ENCODE measurements around the gene IRX4.

IRX4 gene

GRCh38 chr5:1912951-1913565 lies 30.3 kb upstream of the IRX4 start:
- DNase-seq, result no peak

DNA sequence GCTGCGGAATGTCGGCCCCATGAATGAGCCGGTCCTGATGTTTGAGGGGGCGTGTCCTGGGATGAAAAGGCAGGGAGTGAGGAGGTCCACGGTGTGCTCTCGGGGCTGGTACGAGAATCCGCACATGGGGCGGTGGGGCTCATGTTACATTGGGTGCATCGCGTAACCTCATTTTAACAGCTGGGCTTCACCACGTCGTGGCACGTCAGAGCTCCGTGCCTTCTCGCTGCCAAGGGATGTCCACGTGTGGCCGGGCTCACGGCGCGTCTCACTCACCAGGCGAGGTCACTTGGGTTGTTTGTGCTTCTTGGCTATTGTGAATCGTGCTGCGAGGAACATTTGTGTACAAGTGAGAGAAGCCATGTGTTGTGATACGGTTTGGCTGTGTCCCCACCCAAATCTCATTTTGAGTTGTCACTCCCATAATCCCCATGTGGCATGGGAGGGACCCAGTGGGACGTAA lies 29.1 kb upstream of the IRX4 start:
- DNase-seq, result no peak

DNA sequence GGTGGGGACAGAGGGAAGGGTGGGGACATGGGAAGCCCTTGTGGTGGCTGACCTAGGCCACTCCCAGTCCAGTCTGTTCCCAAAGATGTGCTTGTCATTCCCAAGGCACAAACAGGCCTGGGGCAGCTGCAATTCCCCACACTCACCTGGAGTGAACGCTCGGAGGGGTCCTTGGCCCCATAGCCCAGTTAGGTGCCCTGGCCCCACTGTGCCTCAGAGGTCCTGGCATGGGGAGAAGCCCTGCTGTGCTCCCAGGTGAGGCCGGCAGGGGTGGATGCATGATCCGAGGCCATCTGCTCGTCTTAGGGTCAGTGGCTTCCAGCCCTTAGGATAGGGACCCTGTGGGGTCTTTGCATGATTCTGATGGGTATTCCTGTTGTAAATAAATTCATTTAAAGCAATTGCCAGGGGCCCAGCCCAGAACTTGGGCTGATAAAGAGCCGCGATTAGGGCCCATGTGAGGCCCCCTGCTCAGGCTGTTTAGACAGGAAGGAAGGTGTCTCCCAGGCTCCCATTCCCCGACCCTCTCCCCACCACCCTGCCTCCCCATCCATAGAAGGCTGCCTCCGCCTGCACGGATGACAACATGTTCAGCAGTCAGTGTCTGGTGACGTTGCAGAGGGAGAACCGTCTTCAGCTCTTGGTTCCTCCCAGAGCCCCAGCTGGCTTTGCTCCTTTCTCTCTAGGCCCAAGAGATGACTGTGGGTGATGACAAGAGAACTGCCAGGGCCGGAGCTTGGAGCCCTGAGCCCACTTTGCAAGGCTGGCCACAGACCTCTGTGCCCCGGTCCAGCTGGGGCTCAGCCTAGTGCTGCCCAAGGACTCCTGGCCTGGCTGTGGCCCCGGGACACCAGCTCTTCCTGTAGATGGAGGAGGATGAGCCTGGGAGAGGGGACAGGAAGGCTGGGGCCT lies 28.4 kb upstream of the IRX4 start:
- DNase-seq, result no peak

- DNase-seq, result no peak
Measured at GRCh38 chr5:1910081-1910760, 27.5 kb upstream of the IRX4 start.

DNA sequence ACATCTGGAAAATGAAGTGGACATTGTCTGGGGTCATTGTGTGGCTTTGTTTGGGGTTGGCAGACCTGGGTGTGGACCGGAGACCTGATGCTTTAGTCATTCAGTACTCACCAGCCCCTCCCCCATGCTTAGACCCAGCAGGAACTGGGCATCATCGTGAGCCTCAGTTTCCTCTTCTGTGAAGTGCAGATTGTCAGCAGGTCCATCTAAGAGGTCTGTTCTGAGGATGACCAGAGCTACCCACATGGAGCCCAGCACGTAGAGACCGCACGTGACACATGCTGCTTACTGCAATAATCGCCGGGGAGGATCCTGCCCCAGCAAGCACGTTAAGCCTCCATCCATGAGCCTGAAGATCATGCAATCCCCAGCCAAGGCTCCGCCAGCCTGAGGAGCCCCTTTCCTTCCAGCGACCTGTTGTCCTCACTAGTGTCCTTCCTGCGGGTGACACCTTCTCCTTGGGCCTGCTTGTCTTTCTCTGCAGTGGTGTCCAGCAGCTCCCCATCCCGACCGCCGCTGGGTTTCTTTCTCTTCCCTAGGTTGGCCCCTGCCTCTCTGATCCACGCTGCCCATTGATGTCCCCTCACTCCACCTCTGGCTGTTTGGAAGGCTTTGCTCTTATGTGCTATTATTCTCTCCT lies 26.7 kb upstream of the IRX4 start:
- no peak for DNase-seq

GRCh38 chr5:1908931-1909330 lies 26.2 kb upstream of the IRX4 start:
- no peak for DNase-seq

- no peak for DNase-seq
Measured at GRCh38 chr5:1907616-1908015, 24.9 kb upstream of the IRX4 start.

DNA sequence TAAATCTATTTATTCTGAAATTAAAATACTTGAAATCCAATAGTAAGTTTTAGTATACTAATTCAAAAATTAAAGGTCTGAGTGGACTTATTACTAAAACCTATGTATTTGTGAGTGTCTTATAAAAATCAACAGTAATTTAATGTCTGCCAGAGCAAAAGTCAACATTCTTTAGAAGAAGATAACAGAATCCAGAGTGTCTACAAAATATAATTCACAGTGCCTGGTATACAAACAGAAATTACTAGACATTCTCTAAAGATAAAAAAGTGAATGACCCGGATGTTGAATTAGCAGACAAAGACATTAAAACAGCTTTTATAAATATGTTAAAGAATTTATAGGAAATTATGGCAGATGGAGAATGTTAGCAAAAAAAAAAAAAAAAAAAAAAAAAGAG lies 22.4 kb upstream of the IRX4 start:
- DNase-seq, result no peak

DNA sequence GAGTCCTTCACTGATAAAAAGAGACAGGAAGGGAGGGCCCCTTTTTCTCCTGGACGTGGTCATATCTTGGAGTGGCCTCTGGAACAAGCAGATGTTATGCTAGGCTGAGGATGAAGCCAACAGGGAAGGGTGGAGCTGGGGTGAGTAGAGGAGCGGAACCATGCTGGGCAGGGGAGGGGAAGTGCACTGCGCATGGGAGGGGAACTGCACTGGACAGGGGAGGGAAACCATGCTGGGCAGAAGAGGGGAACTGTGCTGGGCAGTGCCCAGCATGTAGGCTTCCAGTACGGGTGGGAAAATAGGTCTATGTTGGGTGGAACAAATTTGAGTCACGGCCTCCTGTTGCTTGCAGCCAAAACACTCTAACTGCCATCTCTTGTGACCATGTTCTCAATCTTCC lies 19.3 kb upstream of the IRX4 start:
- no peak for DNase-seq

DNA sequence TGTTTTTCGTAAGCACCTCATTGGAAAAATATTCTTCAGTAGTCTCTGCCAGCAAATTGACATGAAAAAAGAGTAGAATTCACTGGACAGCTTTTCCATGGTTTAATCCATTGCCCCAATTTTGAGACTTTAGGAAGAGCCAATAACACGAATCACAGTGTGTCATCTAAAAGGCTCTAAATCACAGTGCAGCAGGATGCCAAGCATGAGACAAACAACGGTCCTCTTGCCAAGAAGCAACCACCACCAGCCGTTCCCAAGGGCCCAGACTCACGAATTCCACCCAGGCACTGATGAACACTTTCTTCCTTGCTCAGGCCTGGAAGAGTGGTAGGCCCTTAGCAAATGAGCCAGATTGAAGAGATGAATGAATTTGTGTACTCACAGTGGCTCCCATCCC lies 18.3 kb upstream of the IRX4 start:
- DNase-seq, result no peak

- no peak for DNase-seq
Measured at GRCh38 chr5:1899201-1899600, 16.5 kb upstream of the IRX4 start.

GRCh38 chr5:1897816-1898450 lies 15.2 kb upstream of the IRX4 start:
- DNase-seq, result no peak

- DNase-seq, result no peak
Measured at GRCh38 chr5:1897386-1897785, 14.7 kb upstream of the IRX4 start.

DNA sequence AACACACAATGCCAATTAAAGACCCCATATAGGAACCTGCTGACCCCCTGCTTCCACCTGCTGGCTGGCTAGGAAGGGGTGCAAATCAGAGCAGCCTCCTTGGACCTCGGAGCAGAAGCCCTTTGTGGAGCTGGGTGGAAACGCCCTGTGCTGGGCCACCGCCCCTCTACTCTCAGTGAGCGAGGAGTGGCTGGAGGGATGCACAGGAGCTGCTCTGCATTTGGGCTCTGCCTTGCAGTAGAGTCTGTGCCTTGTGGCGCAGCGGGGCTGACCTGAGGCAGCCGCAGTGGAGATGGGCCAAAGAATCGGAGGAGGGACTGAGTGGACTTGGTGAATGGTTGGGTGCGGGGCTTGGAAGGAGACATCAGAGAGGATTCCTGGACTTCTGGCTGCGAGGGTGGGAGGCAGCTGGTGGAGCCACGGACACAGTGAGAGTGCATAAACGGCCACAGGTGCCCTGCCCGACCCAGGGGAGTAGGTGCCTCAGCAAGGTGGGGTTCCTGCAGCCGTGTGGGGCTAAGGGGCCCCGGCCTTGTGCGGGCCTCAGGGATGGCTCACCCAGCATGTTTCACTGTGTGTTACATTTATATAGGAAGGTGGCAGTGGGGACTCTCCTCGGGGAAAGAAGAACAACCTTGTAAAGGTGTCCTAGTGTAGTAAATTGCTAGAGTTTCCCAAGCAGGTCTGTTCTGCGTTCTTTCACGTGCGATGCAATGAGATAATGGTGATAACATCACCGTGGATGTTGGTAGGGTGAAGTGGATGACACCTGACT lies 14.1 kb upstream of the IRX4 start:
- no peak for DNase-seq

- DNase-seq, result no peak
Measured at GRCh38 chr5:1895739-1896420, 13.2 kb upstream of the IRX4 start.

GRCh38 chr5:1894243-1894642 lies 11.5 kb upstream of the IRX4 start:
- no peak for DNase-seq

GRCh38 chr5:1893754-1894153 lies 11.0 kb upstream of the IRX4 start:
- DNase-seq, result no peak

- DNase-seq, result no peak
Measured at GRCh38 chr5:1892685-1893445, 10.1 kb upstream of the IRX4 start.

DNA sequence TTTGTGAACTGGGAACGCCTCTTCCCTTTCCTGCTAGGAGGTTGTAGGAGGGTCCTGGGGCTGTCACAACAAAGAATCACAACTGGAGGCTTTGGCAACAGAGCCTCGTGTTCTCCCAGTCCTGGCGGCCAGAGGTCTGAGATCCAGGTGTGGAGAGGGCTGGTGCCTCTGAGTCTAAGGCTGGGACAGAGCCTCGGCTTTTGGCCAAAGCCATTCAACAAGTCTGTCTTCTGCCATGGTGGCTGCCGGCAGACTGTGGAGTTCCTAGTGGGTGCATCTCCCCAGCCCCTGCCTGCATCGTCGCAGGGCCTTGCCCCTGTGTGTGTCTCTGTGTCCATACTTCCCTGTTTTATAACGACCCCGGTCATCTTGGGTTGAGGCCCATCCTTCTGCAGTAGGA lies 9.5 kb upstream of the IRX4 start:
- DNase-seq, result no peak

- no peak for DNase-seq
Measured at GRCh38 chr5:1891391-1891790, 8.7 kb upstream of the IRX4 start.

DNA sequence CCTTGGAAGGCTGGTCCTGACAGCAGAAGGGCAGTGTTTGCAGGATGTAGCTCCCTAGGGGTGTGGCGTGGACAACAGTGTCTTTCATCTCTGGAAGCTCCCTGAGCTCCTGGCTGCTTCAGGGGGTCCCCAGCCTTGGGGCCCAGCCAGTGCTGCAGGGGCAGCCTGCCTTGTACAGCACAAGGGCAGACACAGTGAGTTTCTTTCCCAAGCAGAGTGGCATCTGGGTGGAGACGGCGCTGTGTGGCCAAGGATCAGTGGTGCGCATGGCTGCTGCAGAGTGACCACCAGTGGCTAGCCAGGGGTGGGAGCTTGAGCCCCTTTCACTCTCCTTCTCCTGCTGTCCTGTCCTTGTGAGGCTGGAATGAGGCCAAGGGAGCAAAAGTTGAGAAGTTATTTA lies 7.6 kb upstream of the IRX4 start:
- DNase-seq, result no peak
